OCI-LY3 (cell line): Measurements from ENCODE around the gene SYNE4.

Source experiments
- H2AFZ ChIP-seq: fragments of 200-600, 300-600 bp; shearing (Covaris generic); 2 replicates; pipeline ENCODE4 v1.6.0; 2014; ENCODE audit warnings: antibody characterized with exemption, low read depth, low read length
- H3K27ac ChIP-seq: fragments of 200-600, 300-600 bp; sonication (generic); 2 replicates; pipeline ENCODE4 v1.5.1; 2014; ENCODE audit warnings: mild to moderate bottlenecking, low read length, moderate library complexity, mixed read lengths
- H3K27me3 ChIP-seq: fragments of 200-600, 300-600 bp; sonication (generic); 2 replicates; pipeline ENCODE4 v1.6.1; 2014; ENCODE audit warnings: low read depth, low read length, mixed read lengths
- H3K36me3 ChIP-seq: fragments of 200-600, 300-600 bp; sonication (generic); replicated peaks from 2 replicates; pipeline ENCODE3; 2014; ENCODE audit warnings: low read depth, low read length, mixed read lengths
- H3K4me1 ChIP-seq: fragments of 300-600, 200-600 bp; sonication (generic); 2 replicates; pipeline ENCODE4 v1.6.1; 2014; ENCODE audit warnings: low read length, mixed read lengths
- H3K4me2 ChIP-seq: fragments of 200-600, 300-600 bp; sonication (generic); 2 replicates; pipeline ENCODE4 v1.6.1; 2014; ENCODE audit warnings: low read length, mixed read lengths
- H3K4me3 ChIP-seq: fragments of 300-600, 200-600 bp; sonication (generic); 2 replicates; pipeline ENCODE4 v1.5.1; 2014; ENCODE audit warnings: antibody characterized with exemption, mild to moderate bottlenecking, low read length, moderate library complexity
- H3K79me2 ChIP-seq: fragments of 300-600, 200-600 bp; shearing (Covaris generic); 2 replicates; pipeline ENCODE4 v1.6.1; 2014; ENCODE audit warnings: mild to moderate bottlenecking, low read length, mixed read lengths
- H3K9ac ChIP-seq: fragments of 300-600, 200-600 bp; shearing (Covaris generic); 2 replicates; pipeline ENCODE4 v1.6.0; 2014; ENCODE audit warnings: mild to moderate bottlenecking, low read length, moderate library complexity
- H3K9me3 ChIP-seq: fragments of 200-600, 300-600 bp; shearing (Covaris generic); 2 replicates; pipeline ENCODE4 v1.6.1; 2014; ENCODE audit warnings: low read length, mixed read lengths; ENCODE audit not compliant: insufficient read depth
- H4K20me1 ChIP-seq: fragments of 200-600, 300-600 bp; sonication (generic); 2 replicates; pipeline ENCODE4 v1.6.1; 2016; ENCODE audit warnings: low read length, mixed read lengths; ENCODE audit not compliant: insufficient read depth
- CTCF ChIP-seq: fragments of 200-600, 300-600 bp; sonication (generic); IDR thresholded peaks from 2 replicates; pipeline ENCODE4 v1.5.1; 2014; ENCODE audit warnings: antibody characterized with exemption, low read length, low read depth
- EZH2phosphoT487 ChIP-seq: fragments of 200-600 bp; shearing (Covaris generic); IDR thresholded peaks from 2 replicates; pipeline ENCODE4 v1.6.1; 2018; ENCODE audit warnings: antibody characterized with exemption, mixed run types, low read depth

The SYNE4 gene

GRCh38 chr19:35955881-35956634 lies 52.6 kb downstream of the SYNE4 start:
- Histone ChIP-seq H3K4me1 (no peaks in the 10 kb centered on the region), H3K9ac (no peak overlapping the region), H3K79me2 (no peaks in the 10 kb centered on the region), H3K9me3 (no peaks in the 10 kb centered on the region), H3K27me3 (0 out of 2 replicates have a peak, but pooled peaks cover 4% of the 10 kb centered on the region), H3K4me2 (no peak overlapping the region), H3K4me3 (no peak overlapping the region), H4K20me1 (no peaks in the 10 kb centered on the region), H2AFZ (no peak overlapping the region), H3K27ac (no peak overlapping the region), H3K36me3 (no peaks in the 10 kb centered on the region)
- TF ChIP-seq EZH2phosphoT487: no peak
- no peak for TF ChIP-seq CTCF
